Measurements from ENCODE around the gene PLBD1. TPM values are rescaled to one million over a fixed set of nuclear protein-coding genes. Genes with fewer than 3 reads are reported as not detected.

The PLBD1 gene
- 23.8 TPM for total RNA-seq
- long read RNA-seq, transcript PLBD1-201 (11 exons, 2,426 nt), result major isoform, 94 of 101 reads
- long read RNA-seq, partial matches to known transcripts, result 2 of 101 reads
- long read RNA-seq, other reads (novel, unspliced or antisense), result 5 of 101 reads

- peak; percentile 95 for ATAC-seq (ENCODE audit: poor library complexity)
- intact Hi-C loops (cut with DNase I), result no loop called here
- DNase-seq, result peak; percentile 89
Measured at GRCh38 chr12:14567351-14568162, at the start of gene PLBD1. TSS of gene PLBD1 (minus strand) at chr12:14567883. CDS start at chr12:14567696, 187 bp downstream.

GRCh38 chr12:14614704-14615121 lies 47.0 kb upstream of the PLBD1 start:
- no peak for DNase-seq
- ATAC-seq (ENCODE audit: poor library complexity), result peak; percentile 16
- intact Hi-C loops (cut with DNase I), result loop anchor here (5.0 kb wide), 1 partner anchor 102 kb away; no protein-coding TSS in a partner anchor

GRCh38 chr12:14613718-14614117 lies 46.0 kb upstream of the PLBD1 start:
- intact Hi-C loops (cut with DNase I), result no loop called here
- DNase-seq (no peak), ATAC-seq (ENCODE audit: poor library complexity) (peak; percentile 9)

- peak; percentile 86 for ATAC-seq (ENCODE audit: poor library complexity)
- no peak for DNase-seq
- intact Hi-C loops (cut with DNase I), result no loop called here
Measured at GRCh38 chr12:14612898-14613445, 45.3 kb upstream of the PLBD1 start.

GRCh38 chr12:14612250-14612649 lies 44.6 kb upstream of the PLBD1 start:
- intact Hi-C loops (cut with DNase I), result no loop called here
- DNase-seq (no peak), ATAC-seq (ENCODE audit: poor library complexity) (peak; percentile 62)

- DNase-seq (no peak), ATAC-seq (ENCODE audit: poor library complexity) (peak; percentile 54)
- intact Hi-C loops (cut with DNase I), result no loop called here
Measured at GRCh38 chr12:14611640-14612203, 44.0 kb upstream of the PLBD1 start.

- ATAC-seq (ENCODE audit: poor library complexity), result no peak
- intact Hi-C loops (cut with DNase I), result no loop called here
- no peak for DNase-seq
Measured at GRCh38 chr12:14607568-14607967, 39.9 kb upstream of the PLBD1 start.

GRCh38 chr12:14605401-14605989 lies 37.8 kb upstream of the PLBD1 start:
- ATAC-seq (ENCODE audit: poor library complexity), result no peak
- intact Hi-C loops (cut with DNase I), result no loop called here
- no peak for DNase-seq

GRCh38 chr12:14601692-14602478 lies 34.2 kb upstream of the PLBD1 start:
- no peak for ATAC-seq (ENCODE audit: poor library complexity)
- DNase-seq, result no peak
- intact Hi-C loops (cut with DNase I), result no loop called here

- DNase-seq (no peak), ATAC-seq (ENCODE audit: poor library complexity) (no peak)
- intact Hi-C loops (cut with DNase I), result no loop called here
Measured at GRCh38 chr12:14597480-14597879, 29.8 kb upstream of the PLBD1 start.

- intact Hi-C loops (cut with DNase I), result no loop called here
- DNase-seq (no peak), ATAC-seq (ENCODE audit: poor library complexity) (no peak)
Measured at GRCh38 chr12:14591719-14592118, 24.0 kb upstream of the PLBD1 start.

- ATAC-seq (ENCODE audit: poor library complexity) (no peak), DNase-seq (no peak)
- intact Hi-C loops (cut with DNase I), result no loop called here
Measured at GRCh38 chr12:14589169-14590004, 21.7 kb upstream of the PLBD1 start.

GRCh38 chr12:14588571-14588970 lies 20.9 kb upstream of the PLBD1 start:
- DNase-seq (no peak), ATAC-seq (ENCODE audit: poor library complexity) (no peak)
- intact Hi-C loops (cut with DNase I), result no loop called here

GRCh38 chr12:14578646-14579045 lies 11.0 kb upstream of the PLBD1 start:
- DNase-seq (no peak), ATAC-seq (ENCODE audit: poor library complexity) (no peak)
- intact Hi-C loops (cut with DNase I), result no loop called here

GRCh38 chr12:14577344-14577743 lies 9.7 kb upstream of the PLBD1 start:
- intact Hi-C loops (cut with DNase I), result no loop called here
- DNase-seq (no peak), ATAC-seq (ENCODE audit: poor library complexity) (no peak)

- DNase-seq (no peak), ATAC-seq (ENCODE audit: poor library complexity) (no peak)
- intact Hi-C loops (cut with DNase I), result no loop called here
Measured at GRCh38 chr12:14576896-14577295, 9.2 kb upstream of the PLBD1 start.

- DNase-seq (no peak), ATAC-seq (ENCODE audit: poor library complexity) (no peak)
- intact Hi-C loops (cut with DNase I), result no loop called here
Measured at GRCh38 chr12:14575585-14575984, 7.9 kb upstream of the PLBD1 start.

GRCh38 chr12:14573118-14573517 lies 5.4 kb upstream of the PLBD1 start:
- intact Hi-C loops (cut with DNase I), result no loop called here
- ATAC-seq (ENCODE audit: poor library complexity) (peak; percentile 66), DNase-seq (no peak)

All from Right ventricle myocardium superior (tissue), 1 donor.